SK-N-SH (cell line): ENCODE measurements around the gene LOC128125822.

Experiments
- EZH2phosphoT487 ChIP-seq: fragments of 200-600 bp; sonication (generic); IDR thresholded peaks from 2 replicates; pipeline ENCODE4 v1.6.1; 2017; ENCODE audit warnings: low read depth, mixed run types, mild to moderate bottlenecking, antibody characterized with exemption, moderate library complexity, borderline replicate concordance
- JUND ChIP-seq: IDR thresholded peaks from 2 replicates; pipeline ENCODE4 v1.4.0; 2012
- POLR2AphosphoS5 ChIP-seq: IDR thresholded peaks from 2 replicates; pipeline ENCODE4 v1.6.1; 2012; ENCODE audit warnings: low read depth, low read length
- RAD21 ChIP-seq: IDR thresholded peaks from 2 replicates; pipeline ENCODE4 v1.6.1; 2012; ENCODE audit warnings: mild to moderate bottlenecking, low read length
- YY1 ChIP-seq: IDR thresholded peaks from 2 replicates; pipeline ENCODE4 v1.4.0; 2012; ENCODE audit warnings: low read depth, mild to moderate bottlenecking
- TF ChIP-seq, protein P1 (sequence below): fragments of 200-600 bp; sonication (generic); IDR thresholded peaks from 2 replicates; pipeline ENCODE4 v1.6.1; 2017; ENCODE audit warnings: antibody characterized with exemption, mild to moderate bottlenecking, moderate library complexity
- TF ChIP-seq, protein P2 (sequence below): IDR thresholded peaks from 2 replicates; pipeline ENCODE4 v1.4.0; 2012; ENCODE audit warnings: low read depth

DNA sequence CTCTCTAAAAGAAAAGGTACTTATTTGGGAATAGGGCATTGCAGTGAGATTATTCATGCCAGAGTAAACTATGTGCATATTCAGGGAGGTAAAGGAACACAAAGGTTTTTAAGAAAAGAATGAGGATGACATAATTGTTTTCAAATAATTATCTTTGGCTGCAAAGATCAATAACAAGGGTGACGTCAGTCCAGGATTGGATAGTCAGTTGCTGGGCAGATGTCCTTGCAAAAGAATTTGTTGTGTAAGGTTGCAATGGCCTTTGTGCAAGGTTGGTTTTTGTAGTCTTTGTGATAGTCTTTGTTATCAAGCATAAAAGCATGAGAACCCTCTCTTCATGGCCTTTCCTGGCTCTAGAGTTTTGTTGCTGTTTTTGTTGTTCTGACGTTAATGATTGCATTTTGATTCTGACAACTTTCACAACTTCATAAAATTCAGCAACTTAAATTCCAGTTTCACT lies 17.7 kb downstream of the LOC128125822 start:
- TF ChIP-seq, protein P1, sequence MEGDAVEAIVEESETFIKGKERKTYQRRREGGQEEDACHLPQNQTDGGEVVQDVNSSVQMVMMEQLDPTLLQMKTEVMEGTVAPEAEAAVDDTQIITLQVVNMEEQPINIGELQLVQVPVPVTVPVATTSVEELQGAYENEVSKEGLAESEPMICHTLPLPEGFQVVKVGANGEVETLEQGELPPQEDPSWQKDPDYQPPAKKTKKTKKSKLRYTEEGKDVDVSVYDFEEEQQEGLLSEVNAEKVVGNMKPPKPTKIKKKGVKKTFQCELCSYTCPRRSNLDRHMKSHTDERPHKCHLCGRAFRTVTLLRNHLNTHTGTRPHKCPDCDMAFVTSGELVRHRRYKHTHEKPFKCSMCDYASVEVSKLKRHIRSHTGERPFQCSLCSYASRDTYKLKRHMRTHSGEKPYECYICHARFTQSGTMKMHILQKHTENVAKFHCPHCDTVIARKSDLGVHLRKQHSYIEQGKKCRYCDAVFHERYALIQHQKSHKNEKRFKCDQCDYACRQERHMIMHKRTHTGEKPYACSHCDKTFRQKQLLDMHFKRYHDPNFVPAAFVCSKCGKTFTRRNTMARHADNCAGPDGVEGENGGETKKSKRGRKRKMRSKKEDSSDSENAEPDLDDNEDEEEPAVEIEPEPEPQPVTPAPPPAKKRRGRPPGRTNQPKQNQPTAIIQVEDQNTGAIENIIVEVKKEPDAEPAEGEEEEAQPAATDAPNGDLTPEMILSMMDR: no peak
- TF ChIP-seq EZH2phosphoT487 (no peak), YY1 (no peak), JUND (no peak), RAD21 (no peak), POLR2AphosphoS5 (no peak)
- TF ChIP-seq, protein P2, sequence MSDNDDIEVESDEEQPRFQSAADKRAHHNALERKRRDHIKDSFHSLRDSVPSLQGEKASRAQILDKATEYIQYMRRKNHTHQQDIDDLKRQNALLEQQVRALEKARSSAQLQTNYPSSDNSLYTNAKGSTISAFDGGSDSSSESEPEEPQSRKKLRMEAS: no peak
